Bronchial epithelial cell (primary cell): ENCODE measurements around the gene OR2A7. TPM values are rescaled to one million over a fixed set of nuclear protein-coding genes. Genes with fewer than 3 reads are reported as not detected.
"Not testable (repeated sequence)": the region's sequence is repeated elsewhere in the genome, so short reads cannot be mapped to it uniquely, and the experiment has no call there.

Source experiments
- DNase-seq: peaks from one replicate; pipeline ENCODE4 v3.0.0-alpha.2; 2010; ENCODE audit warnings: low read depth
- FAIRE-seq: peaks from 2 replicates; lab custom pipeline; 2011; peaks lifted over from hg19 to GRCh38; lab: Jason Lieb, UNC
- H3K27me3 ChIP-seq: 2 replicates; pipeline ENCODE4 v1.5.1; 2011; ENCODE audit warnings: low read length; ENCODE audit not compliant: control insufficient read depth, insufficient read depth
- H3K36me3 ChIP-seq: 2 replicates; pipeline ENCODE4 v1.5.1; 2011; ENCODE audit warnings: low read length; ENCODE audit not compliant: control insufficient read depth, insufficient read depth
- H3K4me3 ChIP-seq: 2 replicates; pipeline ENCODE4 v1.5.1; 2011; ENCODE audit warnings: mild to moderate bottlenecking, low read depth, low read length, control low read depth
- total RNA-seq: library from RNA; depleted of rRNA; stranded (reverse); fragments of >200 nt; gene quantifications from 2 replicates; pipeline ENCODE4 v1.2.1, GENCODE V29; 2014

Gene OR2A7
- total RNA-seq, 1 donor from 2014 or later, result 0.53 TPM

DNA sequence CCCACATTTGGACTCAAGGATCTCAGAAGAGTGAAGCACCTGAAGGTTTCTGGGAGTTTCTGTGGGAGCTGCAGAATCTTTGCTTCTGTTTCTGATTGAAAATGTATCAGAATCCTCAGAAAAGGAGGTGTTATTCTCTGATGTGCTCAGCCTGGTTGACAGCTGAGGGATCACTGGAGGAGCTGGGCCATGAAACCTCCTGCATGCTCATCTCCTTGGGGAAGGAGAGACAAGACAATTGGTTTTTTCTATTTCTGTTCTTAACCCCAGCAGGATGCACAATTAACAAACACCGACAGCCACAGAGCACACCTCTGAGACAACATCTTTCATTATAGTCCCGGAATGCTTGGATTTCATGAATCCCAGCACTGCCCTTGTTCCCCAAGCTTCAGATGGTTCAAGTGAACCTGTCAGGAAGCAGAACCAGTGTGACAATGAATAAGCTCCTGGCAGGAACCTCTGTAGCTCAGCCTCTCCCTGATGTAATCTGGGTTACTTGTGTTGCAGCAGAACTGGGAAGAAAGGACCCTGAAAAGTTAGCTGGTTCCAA lies 26.0 kb downstream of the OR2A7 start:
- DNase-seq, H3K4me3 ChIP-seq, H3K36me3 ChIP-seq, H3K27me3 ChIP-seq, FAIRE-seq: not testable (repeated sequence)

DNA sequence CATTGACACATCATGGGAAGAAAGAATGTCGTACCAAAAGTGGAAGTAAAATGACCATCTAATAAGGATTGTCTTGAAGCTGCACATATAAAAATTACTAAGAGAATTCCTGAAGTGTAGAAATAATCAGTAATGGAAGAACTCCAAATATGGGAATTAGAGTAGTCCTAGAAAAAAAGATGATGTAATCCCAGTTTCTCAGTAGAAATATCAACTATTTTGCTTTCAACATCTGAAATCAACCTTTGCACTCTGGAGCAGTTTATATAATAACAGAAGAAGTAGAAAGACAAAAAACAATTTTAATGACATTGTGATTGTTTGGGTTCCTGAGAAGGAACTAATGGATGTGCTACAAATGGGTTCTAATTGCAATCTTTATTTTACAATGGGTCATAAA lies 31.6 kb downstream of the OR2A7 start:
- not testable (repeated sequence) for FAIRE-seq, H3K36me3 ChIP-seq, DNase-seq, H3K4me3 ChIP-seq, H3K27me3 ChIP-seq

DNA sequence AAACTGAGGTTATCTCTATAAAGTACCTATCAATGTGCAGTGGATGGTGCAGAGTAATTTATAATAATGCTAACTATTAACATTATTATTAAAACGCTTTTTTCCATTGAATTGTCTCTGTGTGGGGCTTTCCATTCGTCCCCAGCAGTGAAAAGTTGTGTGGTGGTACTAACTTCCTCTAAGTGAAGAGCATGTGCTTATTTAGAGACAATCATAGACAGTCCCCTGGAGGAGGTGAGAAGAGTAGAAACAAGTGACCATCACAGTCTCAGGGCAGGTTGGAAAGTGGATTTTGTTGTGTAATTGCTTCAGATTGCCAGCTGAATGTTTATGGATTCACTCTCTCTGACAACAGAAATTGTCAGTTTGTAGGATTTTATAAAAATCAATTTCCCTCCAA lies 33.6 kb downstream of the OR2A7 start:
- not testable (repeated sequence) for DNase-seq, H3K4me3 ChIP-seq, H3K36me3 ChIP-seq, FAIRE-seq, H3K27me3 ChIP-seq

DNA sequence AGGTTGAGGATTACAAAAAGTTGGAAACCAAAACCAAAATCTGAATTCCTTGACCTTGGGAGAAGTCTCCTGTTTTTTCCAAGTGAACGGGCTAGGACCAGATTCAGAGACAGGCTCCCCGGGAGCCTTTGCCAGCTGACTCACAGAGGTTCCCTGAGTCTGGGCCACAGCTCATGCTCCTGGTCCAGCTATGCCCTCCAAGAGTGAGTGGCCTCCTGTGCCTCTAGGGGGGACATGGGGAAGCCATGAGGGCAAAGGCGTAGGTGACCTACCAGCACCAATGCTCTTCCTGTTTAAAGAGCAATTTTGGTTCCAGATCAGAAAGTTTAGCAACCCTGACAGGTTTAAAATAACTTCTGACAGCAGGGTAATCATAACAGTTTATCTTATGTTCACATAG lies 35.8 kb downstream of the OR2A7 start:
- not testable (repeated sequence) for FAIRE-seq, DNase-seq, H3K4me3 ChIP-seq, H3K36me3 ChIP-seq, H3K27me3 ChIP-seq

DNA sequence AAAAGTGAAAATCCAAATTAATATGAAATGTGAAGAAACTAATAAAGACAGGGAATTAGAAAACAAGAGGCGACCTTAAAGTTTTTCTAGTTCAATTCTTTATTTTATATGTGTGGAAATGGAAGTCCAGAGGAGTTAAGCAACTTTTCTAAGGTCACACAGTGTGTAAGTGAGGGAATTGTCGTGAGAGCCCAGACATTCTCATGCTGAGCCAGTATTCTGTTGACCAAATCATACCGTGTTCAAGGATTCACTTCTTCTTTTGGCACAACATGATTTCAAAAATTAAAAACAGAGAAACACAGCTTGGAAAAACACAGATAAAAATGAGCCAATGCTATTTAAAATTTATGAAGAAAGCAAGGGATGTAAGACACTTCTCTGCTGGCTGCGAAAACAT lies 37.7 kb downstream of the OR2A7 start:
- not testable (repeated sequence) for FAIRE-seq, DNase-seq, H3K27me3 ChIP-seq, H3K36me3 ChIP-seq, H3K4me3 ChIP-seq

DNA sequence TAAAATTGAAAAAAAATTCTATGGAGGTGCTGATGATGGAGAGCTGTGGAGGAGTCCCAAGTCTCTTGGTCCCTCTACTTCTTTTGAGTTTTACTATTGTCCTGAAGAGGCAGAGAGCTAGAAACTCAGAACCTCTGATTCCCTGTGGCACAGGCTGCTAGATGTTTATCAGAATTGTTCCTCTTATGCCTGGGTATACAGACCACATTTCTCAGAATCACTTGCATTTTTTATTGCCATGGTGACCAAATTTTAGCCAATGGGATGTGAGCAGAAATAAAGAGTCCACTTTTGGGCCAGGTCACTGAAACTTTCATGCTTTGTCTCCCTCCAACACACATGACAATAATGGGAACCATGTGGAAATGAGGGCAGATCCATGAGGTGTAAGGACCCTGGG lies 40.9 kb downstream of the OR2A7 start:
- not testable (repeated sequence) for DNase-seq, H3K4me3 ChIP-seq, H3K27me3 ChIP-seq, H3K36me3 ChIP-seq, FAIRE-seq

DNA sequence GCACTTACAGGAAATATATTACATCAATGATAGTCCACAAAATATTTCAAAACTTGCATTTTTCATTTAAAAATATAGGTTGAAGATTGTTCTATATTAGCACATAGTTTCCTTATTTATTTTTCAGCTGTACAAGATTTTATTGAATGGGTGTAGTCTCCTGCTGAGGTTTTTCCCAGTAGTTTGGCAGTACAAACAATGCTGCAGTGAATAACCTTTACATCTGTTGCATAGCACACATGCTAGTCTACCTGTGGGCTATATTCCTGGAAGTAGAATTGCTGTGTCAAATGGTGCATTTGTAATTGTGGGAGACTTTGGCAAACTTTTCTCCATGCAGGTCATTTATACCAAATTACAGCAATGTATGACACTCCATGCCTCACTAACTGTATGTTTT lies 44.1 kb downstream of the OR2A7 start:
- FAIRE-seq, H3K27me3 ChIP-seq, H3K4me3 ChIP-seq, H3K36me3 ChIP-seq, DNase-seq: not testable (repeated sequence)

DNA sequence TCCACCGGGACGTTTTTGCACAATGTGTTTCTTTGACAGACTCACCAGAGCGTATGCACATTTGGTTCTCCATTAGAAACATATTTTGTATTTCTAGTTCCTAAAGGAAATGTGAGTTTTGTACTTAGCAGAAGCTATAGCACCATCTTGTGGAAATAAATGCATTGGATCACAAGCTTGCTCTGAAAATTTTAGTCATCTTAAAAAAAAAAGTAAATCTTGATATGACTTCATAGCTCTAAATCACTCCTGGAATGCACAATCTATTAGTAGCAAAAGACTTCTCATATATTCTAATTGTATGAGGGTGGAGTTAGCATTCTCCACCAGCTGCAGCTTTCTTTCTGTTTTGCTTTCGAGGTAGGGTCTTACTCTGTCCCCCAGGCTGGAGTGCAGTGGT lies 45.4 kb downstream of the OR2A7 start:
- not testable (repeated sequence) for H3K4me3 ChIP-seq, DNase-seq, H3K36me3 ChIP-seq, H3K27me3 ChIP-seq, FAIRE-seq

DNA sequence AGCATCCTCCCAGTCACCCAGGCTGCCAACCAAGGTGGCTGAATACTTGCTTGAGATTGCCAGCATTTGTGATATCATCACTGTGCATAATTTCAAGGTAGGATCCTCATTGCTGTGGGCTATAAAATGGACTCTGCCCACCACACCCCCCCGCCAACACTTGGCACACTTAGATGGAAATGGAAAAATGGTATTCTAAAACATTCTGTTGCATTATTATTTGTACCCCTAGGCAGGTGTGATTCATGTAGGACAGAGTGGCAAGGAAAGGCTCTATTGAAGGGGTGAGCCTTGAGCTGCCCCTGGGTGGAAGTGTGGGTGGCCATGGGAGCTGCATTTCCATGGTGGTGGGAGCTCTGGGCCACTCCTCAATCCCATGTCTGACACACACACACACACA lies 46.0 kb downstream of the OR2A7 start:
- not testable (repeated sequence) for FAIRE-seq, DNase-seq, H3K4me3 ChIP-seq, H3K27me3 ChIP-seq, H3K36me3 ChIP-seq

DNA sequence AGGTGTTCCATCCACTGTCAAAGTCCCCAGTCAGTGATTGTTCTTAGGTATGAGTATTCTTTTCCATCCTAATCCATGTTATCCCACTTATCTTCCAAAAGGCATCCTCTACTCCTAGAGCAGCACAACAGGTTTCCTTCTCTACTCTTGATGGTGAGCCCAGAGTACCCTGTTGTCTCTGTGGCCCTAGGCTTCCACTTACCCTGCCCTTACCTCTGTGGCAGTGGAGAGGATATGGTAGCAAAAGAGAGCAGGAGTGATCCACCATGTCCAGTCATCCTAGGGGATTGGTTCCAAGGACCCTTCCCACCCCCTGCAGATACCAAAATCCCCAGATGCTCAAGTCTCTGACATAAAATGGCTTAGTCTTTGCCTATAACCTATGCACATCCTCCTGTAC lies 47.4 kb downstream of the OR2A7 start:
- H3K4me3 ChIP-seq, H3K36me3 ChIP-seq, DNase-seq, H3K27me3 ChIP-seq, FAIRE-seq: not testable (repeated sequence)

Other genes with a start within 250 kb of the OR2A7 start
- not detected in 2 replicates for gene OR2A5, start 215.8 kb downstream of the OR2A7 start, total RNA-seq
- gene OR2A25, start 195.0 kb downstream of the OR2A7 start, total RNA-seq, result not detected in 2 replicates
- gene OR2A12, start 178.5 kb downstream of the OR2A7 start, total RNA-seq, result not detected in 2 replicates
- gene OR2A2, start 155.2 kb downstream of the OR2A7 start, total RNA-seq, result not detected in 2 replicates
- not detected in 2 replicates for gene OR2A14, start 141.6 kb downstream of the OR2A7 start, total RNA-seq
- 0.53 and 2.2 TPM in 2 replicates for gene CTAGE4, start 81.3 kb downstream of the OR2A7 start, total RNA-seq
- 25.8 and 30.3 TPM in 2 replicates for gene ARHGEF35, start 69.0 kb downstream of the OR2A7 start, total RNA-seq
- not detected in 2 replicates for gene OR2A42, start 25.2 kb downstream of the OR2A7 start, total RNA-seq
- gene CTAGE8, start 4.5 kb upstream of the OR2A7 start, total RNA-seq, result 1.7 and 2.4 TPM in 2 replicates
- not detected in 2 replicates for gene OR2A1, start 47.6 kb upstream of the OR2A7 start, total RNA-seq
- 10.5 and 14.3 TPM in 2 replicates for gene ARHGEF5, start 90.6 kb upstream of the OR2A7 start, total RNA-seq
- not detected in 2 replicates for gene NOBOX, start 138.9 kb upstream of the OR2A7 start, total RNA-seq